Caco-2 (cell line): ENCODE data around the gene HHIPL1. TPM values are rescaled to one million over a fixed set of nuclear protein-coding genes. Genes with fewer than 3 reads are reported as not detected.

Experiments
- BruUV-seq: library from RNA; stranded (reverse); fragments of 400-500 nt; replicated peaks from 2 replicates; lab custom pipeline; 2021; lab: Mats Ljungman, UMichigan
- CTCF ChIA-PET: fragments of 300-600 bp; sonication (Branson Sonifier 250); formaldehyde crosslinking; loops from one replicate; lab custom pipeline; 2022; ENCODE audit warnings: antibody characterized with exemption; lab: Charles Lee
- POLR2A ChIA-PET: fragments of 300-600 bp; sonication (Branson Sonifier 250); formaldehyde crosslinking; loops from one replicate; lab custom pipeline; 2022; ENCODE audit warnings: antibody characterized with exemption; lab: Charles Lee
- DNase-seq, 2 experiments: peaks; one replicate each; pipeline versions ENCODE4 v3.0.0 to v3.0.0-alpha.2; 2020 to 2022
- H3K27me3 ChIP-seq: replicated peaks from 2 replicates; pipeline ENCODE4 v1.6.0; 2011; ENCODE audit warnings: low read length; ENCODE audit not compliant: control insufficient read depth, insufficient read depth
- H3K36me3 ChIP-seq: 2 replicates; pipeline ENCODE4 v1.5.1; 2011; ENCODE audit warnings: low read length; ENCODE audit not compliant: control insufficient read depth, insufficient read depth
- H3K4me1 ChIP-seq: fragments of 250-450 bp; sonication (Bioruptor Pico); 2 replicates; pipeline ENCODE4 v1.5.1; 2020; ENCODE audit warnings: mild to moderate bottlenecking
- H3K4me3 ChIP-seq: 2 replicates; pipeline ENCODE4 v1.5.1; 2011; ENCODE audit warnings: low read depth, mild to moderate bottlenecking, control low read depth, low read length
- H3K9me3 ChIP-seq: fragments of 250-450 bp; sonication (Bioruptor Pico); 2 replicates; pipeline ENCODE4 v1.5.1; 2020; ENCODE audit warnings: mild to moderate bottlenecking, moderate library complexity
- H3K27ac Mint-ChIP-seq: one replicate; pipeline ENCODE4 v1.8.0; 2022; ENCODE audit warnings: mixed read lengths; ENCODE audit not compliant: unreplicated experiment
- H3K27me3 Mint-ChIP-seq: one replicate; pipeline ENCODE4 v1.8.0; 2022; ENCODE audit warnings: mixed read lengths; ENCODE audit not compliant: insufficient read depth, unreplicated experiment
- H3K36me3 Mint-ChIP-seq: one replicate; pipeline ENCODE4 v1.8.0; 2022; ENCODE audit warnings: mild to moderate bottlenecking, mixed read lengths; ENCODE audit not compliant: insufficient read depth, unreplicated experiment
- H3K4me1 Mint-ChIP-seq: one replicate; pipeline ENCODE4 v1.8.0; 2022; ENCODE audit warnings: low read depth, mixed read lengths; ENCODE audit not compliant: unreplicated experiment
- H3K4me3 Mint-ChIP-seq: one replicate; pipeline ENCODE4 v1.8.0; 2022; ENCODE audit warnings: mild to moderate bottlenecking, moderate library complexity, mixed read lengths; ENCODE audit not compliant: unreplicated experiment
- H3K9me3 Mint-ChIP-seq: one replicate; pipeline ENCODE4 v1.8.0; 2022; ENCODE audit warnings: mixed read lengths; ENCODE audit not compliant: unreplicated experiment
- CTCF ChIP-seq, 2 experiments: fragments of 200-600 bp in 1 of 2; IDR thresholded peaks; 1 replicate in 1 of 2; 2 replicates in 1 of 2; pipeline versions ENCODE4 v1.5.1 to v1.8.0; 2011 to 2022; ENCODE audit warnings: antibody characterized with exemption in 1 of 2, control low read depth in 1 of 2, inconsistent platforms in 1 of 2, low read depth in 1 of 2, low read length in 1 of 2, mild to moderate bottlenecking in 1 of 2, moderate library complexity in 1 of 2; ENCODE audit not compliant: insufficient read depth in 1 of 2, severe bottlenecking in 1 of 2, unreplicated experiment in 1 of 2
- intact Hi-C: fragments of 100-400 bp; cut with micrococcal nuclease; formaldehyde crosslinking; loops from one replicate; pipeline ENCODE4 v1.10.0; 2022; ENCODE audit not compliant: unreplicated experiment
- total RNA-seq: library from RNA; stranded (reverse); gene quantifications from 2 replicates; pipeline ENCODE4 v1.2.3, GENCODE V29; 2022

Gene HHIPL1
- total RNA-seq, 1 experiment from 2014 or later = 2.9 TPM

- DNase-seq = no peak
- no peak for TF ChIP-seq CTCF (IDR thresholded peaks at IDR 0.05; ENCODE audit: insufficient read depth in 1 of 2, low read depth in 1 of 2, low read length in 1 of 2, severe bottlenecking in 1 of 2, unreplicated experiment in 1 of 2)
- Histone ChIP-seq H3K4me1 (peaks cover 10% of the 10 kb centered on the region), H3K36me3 (no peaks in the 10 kb centered on the region), H3K9me3 (no peaks in the 10 kb centered on the region), H3K4me3 (no peak overlapping the region), H3K27me3 (no peaks in the 10 kb centered on the region)
- Mint-ChIP-seq H3K27ac (no peak overlapping the region), H3K27me3 (no peaks in the 10 kb centered on the region), H3K4me1 (peaks cover 11% of the 10 kb centered on the region), H3K4me3 (no peak overlapping the region), H3K36me3 (no peaks in the 10 kb centered on the region), H3K9me3 (no peaks in the 10 kb centered on the region)
- BruUV-seq = no TSS peak
- ChIA-PET CTCF (interaction anchor here (0.6 kb wide), 1 partner anchor 86 kb away, joined by 3 read pairs; no protein-coding TSS in a partner anchor), POLR2A (interaction anchor here (0.5 kb wide), 1 partner anchor 16 kb away, joined by 3 read pairs; the partner anchor contains the start of gene CCDC85C)
- intact Hi-C loops = no loop called here
Observed at GRCh38 chr14:99619835-99620834, 24.8 kb upstream of the HHIPL1 start.

- Histone ChIP-seq H3K4me1 (peaks cover 10% of the 10 kb centered on the region), H3K4me3 (no peak overlapping the region), H3K9me3 (no peaks in the 10 kb centered on the region), H3K36me3 (no peaks in the 10 kb centered on the region), H3K27me3 (no peaks in the 10 kb centered on the region)
- H3K4me1 Mint-ChIP-seq = peaks cover 11% of the 10 kb centered on the region
- no peak for TF ChIP-seq CTCF (IDR thresholded peaks at IDR 0.05; ENCODE audit: insufficient read depth in 1 of 2, low read depth in 1 of 2, low read length in 1 of 2, severe bottlenecking in 1 of 2, unreplicated experiment in 1 of 2)
- CTCF ChIA-PET = interaction anchor here (0.9 to 1.0 kb wide), 2 partner anchors 98 to 141 kb away, joined by 3 read pairs; partner anchors contain the start of gene SETD3
- peak in 1 of 2 experiments; percentile 57 for DNase-seq
- no TSS peak for BruUV-seq
- H3K27me3 Mint-ChIP-seq = no peaks in the 10 kb centered on the region
- H3K9me3 Mint-ChIP-seq = no peaks in the 10 kb centered on the region
- H3K4me3 Mint-ChIP-seq = no peak overlapping the region
- POLR2A ChIA-PET = no interaction called here
- peak overlapping the region; percentile 42 for H3K27ac Mint-ChIP-seq
- no peaks in the 10 kb centered on the region for H3K36me3 Mint-ChIP-seq
- intact Hi-C loops = loop anchor here (2.0 kb wide), 2 partner anchors 17 to 43 kb away; partner anchors contain the start of gene CCDC85C
Observed at GRCh38 chr14:99621948-99622347, 23.0 kb upstream of the HHIPL1 start.

- Mint-ChIP-seq H3K27ac (no peak overlapping the region), H3K4me3 (no peak overlapping the region), H3K27me3 (no peaks in the 10 kb centered on the region), H3K9me3 (no peaks in the 10 kb centered on the region), H3K36me3 (no peaks in the 10 kb centered on the region), H3K4me1 (peaks cover 18% of the 10 kb centered on the region)
- intact Hi-C loops = no loop called here
- CTCF ChIA-PET = interaction anchor here (0.6 kb wide), 1 partner anchor 112 kb away, joined by 3 read pairs; no protein-coding TSS in a partner anchor
- POLR2A ChIA-PET = no interaction called here
- Histone ChIP-seq H3K36me3 (no peaks in the 10 kb centered on the region), H3K9me3 (no peaks in the 10 kb centered on the region), H3K27me3 (no peaks in the 10 kb centered on the region), H3K4me1 (peaks cover 10% of the 10 kb centered on the region), H3K4me3 (no peak overlapping the region)
- no peak for TF ChIP-seq CTCF (IDR thresholded peaks at IDR 0.05; ENCODE audit: insufficient read depth in 1 of 2, low read depth in 1 of 2, low read length in 1 of 2, severe bottlenecking in 1 of 2, unreplicated experiment in 1 of 2)
- DNase-seq = no peak
- BruUV-seq = no TSS peak
Observed at GRCh38 chr14:99624024-99624423, 20.9 kb upstream of the HHIPL1 start.
